Measurements from ENCODE around the gene PICALM. TPM values are rescaled to one million over a fixed set of nuclear protein-coding genes. Genes with fewer than 3 reads are reported as not detected.

Gene PICALM
- total and polyA plus RNA-seq, 10 of the 15 experiments (the other 5 are each of a cell fraction or from before 2014, with no cell fraction given) = 4.3 to 150 (median 41.8) TPM

- in situ Hi-C loops (cut with MboI) = no loop called here
- no TSS peak for BruUV-seq (replicated peaks)
Observed at GRCh38 chr11:86066657-86067008, 2.3 kb downstream of the PICALM start.

More at GRCh38 chr11:86066657-86067008, 2.3 kb downstream of the PICALM start:
- Histone ChIP-seq H3K27me3 (replicated peaks in 1 of 2; ENCODE audit: control insufficient read depth in 2 of 2, insufficient read depth in 2 of 2, low read length in 1 of 2) (no peaks in the 10 kb centered on the region), H3K79me2 (ENCODE audit: control insufficient read depth, insufficient read depth, low read length) (peaks cover 73% of the 10 kb centered on the region), H3K4me1 (ENCODE audit: control insufficient read depth, insufficient read depth, low read length) (peaks cover 11% of the 10 kb centered on the region), H3K4me3 (peak overlapping the region; percentile 95), H4K20me1 (ENCODE audit: control insufficient read depth, insufficient read depth) (no peaks in the 10 kb centered on the region), H3K9ac (ENCODE audit: control insufficient read depth, insufficient read depth, low read length) (peak overlapping the region; percentile 70), H3K36me3 (ENCODE audit: control insufficient read depth in 2 of 2, insufficient read depth in 2 of 2, low read length in 1 of 2) (no peaks in the 10 kb centered on the region; a peak in 1 of 4 replicates), H3K9me3 (replicated peaks; ENCODE audit: control insufficient read depth, insufficient read depth, low read length) (peaks cover 1% of the 10 kb centered on the region; the same call in 2 of the 3 replicates), H3K4me2 (ENCODE audit: control insufficient read depth, insufficient read depth) (peak overlapping the region; percentile 12; the same call in 1 of the 2 replicates), H2AFZ (ENCODE audit: control insufficient read depth, low read depth, low read length) (no peak overlapping the region), H3K27ac (ENCODE audit: control insufficient read depth, insufficient read depth) (peak overlapping the region; percentile 80)
- TF ChIP-seq NFXL1 (IDR thresholded peaks at IDR 0.05; ENCODE audit: borderline replicate concordance) (no peak), PKNOX1 (IDR thresholded peaks at IDR 0.05) (no peak), NR2C1 (IDR thresholded peaks at IDR 0.05) (no peak), HDAC2 (IDR thresholded peaks at IDR 0.05) (no peak), MEF2B (IDR thresholded peaks at IDR 0.05; ENCODE audit: partially characterized antibody, poor library complexity, severe bottlenecking) (no peak)
- FAIRE-seq (no peak), DNase-seq (ENCODE audit: low read depth, low spot score) (no peak), ATAC-seq (no peak)
- SMC1A ChIA-PET (ENCODE audit: uncharacterized antibody, unreplicated experiment) = interaction anchor here (1.1 to 7.4 kb wide), 15 partner anchors 14 to 179 kb away, joined by 3 to 91 read pairs (median 13); no protein-coding TSS in a partner anchor
- WGBS (ENCODE audit: insufficient coverage, insufficient replicate concordance, low lambda C conversion rate, missing lambda C conversion rate) = 0% methylated on average over 5 of the region's 5 CpGs
- CTCF ChIA-PET = interaction anchor here (1.0 to 5.9 kb wide), 14 partner anchors 12 to 226 kb away, joined by 3 to 76 read pairs (median 6); no protein-coding TSS in a partner anchor
- intact Hi-C loops (cut with micrococcal nuclease; ENCODE audit: unreplicated experiment) = loop anchor here (1.0 kb wide), 1 partner anchor 23 kb away; no protein-coding TSS in a partner anchor
- RAD21 ChIA-PET (ENCODE audit: unreplicated experiment) = interaction anchor here (1.0 to 5.1 kb wide), 10 partner anchors 16 to 178 kb away, joined by 4 to 64 read pairs (median 8); partner anchors contain the start of gene EED
- POLR2A ChIA-PET = interaction anchor here (0.7 to 4.4 kb wide), 4 partner anchors 47 to 180 kb away, joined by 3 to 40 read pairs (median 14); no protein-coding TSS in a partner anchor

Data from GM12878 (cell line).